Esophagus squamous epithelium (tissue), 5 donors: Measurements from ENCODE around the gene CDC16. TPM values are rescaled to one million over a fixed set of nuclear protein-coding genes. Genes with fewer than 3 reads are reported as not detected.
A peak's percentile ranks its signal among the peaks of the same experiment; 100 is the strongest.

Source experiments
- DNase-seq: peaks from one replicate; lab custom pipeline; 2025; lab: John Stamatoyannopoulos, UW
- H3K27ac ChIP-seq, 4 donors: fragments of 200-600 bp; sonication (generic); one replicate each; pipeline ENCODE4 v1.5.1; 2016 to 2019; ENCODE audit warnings: mild to moderate bottlenecking in 1 of 4
- H3K27me3 ChIP-seq, 4 donors: fragments of 200-600 bp; sonication (generic); 1 replicate in 3 of 4; 2 replicates in 1 of 4; pipeline versions ENCODE4 v1.5.1 to v1.6.0; 2017 to 2021; ENCODE audit warnings: antibody characterized with exemption in 1 of 4
- H3K36me3 ChIP-seq, 3 donors: fragments of 200-600 bp; sonication (generic); one replicate each; pipeline ENCODE4 v1.5.1; 2016 to 2019
- H3K4me1 ChIP-seq, 3 donors: fragments of 200-600 bp; sonication (generic); one replicate each; pipeline ENCODE4 v1.5.1; 2017 to 2019
- H3K4me3 ChIP-seq, 4 donors: fragments of 200-600 bp; sonication (generic); 1 replicate in 3 of 4; 2 replicates in 1 of 4; pipeline ENCODE4 v1.5.1; 2016 to 2019; ENCODE audit warnings: mild to moderate bottlenecking in 2 of 4, moderate library complexity in 1 of 4
- H3K9me3 ChIP-seq, 3 donors: fragments of 200-600 bp; sonication (generic); one replicate each; pipeline ENCODE4 v1.5.1; 2016 to 2019
- POLR2A ChIP-seq, 4 donors: fragments of 450-650 bp; IDR thresholded peaks; one replicate each; pipeline ENCODE4 v1.6.1; 2017; ENCODE audit warnings: antibody characterized with exemption in 4 of 4, mild to moderate bottlenecking in 4 of 4, moderate library complexity in 3 of 4
- WGBS, 2 donors: methylation state at CpG; one replicate each; pipeline ENCODE4 v1.1.5; 2018; 5-methylcytosine and 5-hydroxymethylcytosine counted together
- intact Hi-C: fragments of 100-400 bp; cut with DNase I; formaldehyde crosslinking; loops from one replicate; pipeline ENCODE4 v1.15.0; 2022
- total RNA-seq, 4 donors: library from RNA; depleted of rRNA; stranded (reverse); fragments of >200 nt; gene quantifications; one replicate each; pipeline ENCODE4 v1.1.0, GENCODE V29; 2016
- TF ChIP-seq, protein P1 (sequence below), 6 experiments: fragments of 450-650 bp in 4 of 6; fragments of 200-600 bp in 2 of 6; sonication (generic) in 2 of 6; IDR thresholded peaks; one replicate each; pipeline ENCODE4 v1.5.1; 2016 to 2019; ENCODE audit warnings: antibody characterized with exemption in 6 of 6, mild to moderate bottlenecking in 4 of 6, moderate library complexity in 4 of 6
- donor health status: DM: yes; HTN: yes; CAD: no.

The CDC16 gene
- total RNA-seq, 4 donors from 2014 or later = 22.9 to 40.2 (median 30.2) TPM

DNA sequence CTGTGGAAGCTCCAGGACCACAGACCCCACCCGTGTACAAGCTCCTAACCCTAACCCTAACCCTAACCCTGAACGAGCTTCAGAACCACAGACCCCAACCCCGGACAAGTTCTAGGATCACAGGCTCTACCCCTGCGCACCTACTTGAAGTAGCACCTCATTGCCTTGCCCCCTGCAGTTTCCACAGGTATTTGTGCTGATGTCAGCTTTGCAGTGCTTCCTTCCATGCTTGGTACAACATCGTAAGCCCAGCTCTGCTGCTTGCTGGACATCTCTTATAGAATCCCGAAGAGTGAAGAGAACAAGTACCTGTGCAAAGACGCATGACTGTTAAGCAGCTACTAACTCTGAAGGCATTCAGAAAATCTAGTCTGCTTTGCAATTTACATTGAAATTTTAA, 20.7 kb upstream of the CDC16 start:
- WGBS, 2 donors = 77 to 90% methylated on average over 6 to 7 of the region's 7 CpGs
- Histone ChIP-seq H3K27ac (no peak overlapping the region), H3K36me3 (no peaks in the 10 kb centered on the region), H3K9me3 (no peaks in the 10 kb centered on the region), H3K4me1 (no peaks in the 10 kb centered on the region), H3K27me3 (peaks cover 0 to 46% (median 0%) of the 10 kb centered on the region in 4 donors), H3K4me3 (no peak overlapping the region)
- no peak for TF ChIP-seq POLR2A (IDR thresholded peaks at IDR 0.05)
- TF ChIP-seq, protein P1, sequence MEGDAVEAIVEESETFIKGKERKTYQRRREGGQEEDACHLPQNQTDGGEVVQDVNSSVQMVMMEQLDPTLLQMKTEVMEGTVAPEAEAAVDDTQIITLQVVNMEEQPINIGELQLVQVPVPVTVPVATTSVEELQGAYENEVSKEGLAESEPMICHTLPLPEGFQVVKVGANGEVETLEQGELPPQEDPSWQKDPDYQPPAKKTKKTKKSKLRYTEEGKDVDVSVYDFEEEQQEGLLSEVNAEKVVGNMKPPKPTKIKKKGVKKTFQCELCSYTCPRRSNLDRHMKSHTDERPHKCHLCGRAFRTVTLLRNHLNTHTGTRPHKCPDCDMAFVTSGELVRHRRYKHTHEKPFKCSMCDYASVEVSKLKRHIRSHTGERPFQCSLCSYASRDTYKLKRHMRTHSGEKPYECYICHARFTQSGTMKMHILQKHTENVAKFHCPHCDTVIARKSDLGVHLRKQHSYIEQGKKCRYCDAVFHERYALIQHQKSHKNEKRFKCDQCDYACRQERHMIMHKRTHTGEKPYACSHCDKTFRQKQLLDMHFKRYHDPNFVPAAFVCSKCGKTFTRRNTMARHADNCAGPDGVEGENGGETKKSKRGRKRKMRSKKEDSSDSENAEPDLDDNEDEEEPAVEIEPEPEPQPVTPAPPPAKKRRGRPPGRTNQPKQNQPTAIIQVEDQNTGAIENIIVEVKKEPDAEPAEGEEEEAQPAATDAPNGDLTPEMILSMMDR (IDR thresholded peaks at IDR 0.05) = no peak
- intact Hi-C loops = no loop called here
- no peak for DNase-seq

DNA sequence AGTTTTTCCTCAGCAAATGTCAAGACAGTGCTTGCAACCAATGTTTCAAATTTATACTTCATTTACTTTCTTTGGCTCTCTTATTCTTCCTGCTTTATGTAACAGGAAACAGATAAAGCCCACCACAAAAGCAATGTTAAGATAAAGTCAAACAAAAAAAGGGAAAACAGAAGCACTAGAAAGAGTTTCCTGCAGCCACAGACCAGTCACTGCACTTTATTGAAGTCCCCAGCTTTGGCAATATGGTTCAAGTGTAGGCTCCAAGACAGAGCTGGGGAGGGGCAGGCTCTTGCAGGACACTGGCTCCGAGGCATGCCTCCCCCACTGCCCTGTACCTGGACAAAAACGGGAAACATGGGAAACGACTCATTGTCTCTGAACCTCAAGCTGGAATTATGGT, 15.3 kb upstream of the CDC16 start:
- no peak overlapping the region for H3K4me3 ChIP-seq
- H3K36me3 ChIP-seq = no peaks in the 10 kb centered on the region
- H3K9me3 ChIP-seq = no peaks in the 10 kb centered on the region
- H3K27ac ChIP-seq = no peak overlapping the region
- intact Hi-C loops = no loop called here
- no peak for DNase-seq
- 12 to 34% methylated on average over 3 of the region's 3 CpGs for WGBS, 2 donors
- no peak for TF ChIP-seq POLR2A (IDR thresholded peaks at IDR 0.05)
- TF ChIP-seq, protein P1 (IDR thresholded peaks at IDR 0.05) = no peak
- peaks cover 0 to 18% (median 0%) of the 10 kb centered on the region in 4 donors for H3K27me3 ChIP-seq
- no peaks in the 10 kb centered on the region for H3K4me1 ChIP-seq

DNA sequence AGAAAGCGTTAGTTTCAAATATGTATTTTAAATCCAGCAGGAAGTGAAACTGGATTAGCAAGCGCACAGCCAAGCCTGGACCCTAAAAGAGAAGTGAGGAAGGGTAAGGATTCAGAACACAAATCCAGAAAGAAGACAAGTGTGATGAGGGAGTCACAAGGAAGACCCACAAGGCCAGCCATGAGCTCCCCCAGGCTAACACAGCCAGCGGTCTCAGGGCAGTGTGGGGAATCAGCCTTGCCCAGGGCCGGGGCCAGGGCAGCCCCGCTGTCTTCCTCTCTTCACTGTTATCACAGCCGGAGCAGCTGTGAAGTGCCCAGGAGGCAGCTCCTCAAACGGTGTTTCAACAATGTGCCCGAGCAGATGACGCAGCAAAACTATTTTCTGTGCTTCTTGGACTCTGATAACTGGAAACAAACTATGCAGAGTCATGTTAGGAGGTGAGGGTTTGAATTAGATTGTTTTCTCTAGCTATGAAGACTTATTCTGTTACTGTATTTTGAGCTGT, 12.2 kb upstream of the CDC16 start:
- Histone ChIP-seq H3K36me3 (no peaks in the 10 kb centered on the region), H3K27ac (peak overlapping the region in 1 of 4 donors; percentile 59), H3K4me1 (peaks cover 0 to 8% (median 4%) of the 10 kb centered on the region in 3 donors), H3K27me3 (peaks cover 0 to 10% (median 0%) of the 10 kb centered on the region in 4 donors), H3K9me3 (no peaks in the 10 kb centered on the region), H3K4me3 (no peak overlapping the region)
- DNase-seq = no peak
- TF ChIP-seq POLR2A (IDR thresholded peaks at IDR 0.05) = no peak
- TF ChIP-seq, protein P1 (IDR thresholded peaks at IDR 0.05) = no peak
- intact Hi-C loops = no loop called here
- 57% methylated on average over 9 of the region's 9 CpGs for WGBS, 2 donors

DNA sequence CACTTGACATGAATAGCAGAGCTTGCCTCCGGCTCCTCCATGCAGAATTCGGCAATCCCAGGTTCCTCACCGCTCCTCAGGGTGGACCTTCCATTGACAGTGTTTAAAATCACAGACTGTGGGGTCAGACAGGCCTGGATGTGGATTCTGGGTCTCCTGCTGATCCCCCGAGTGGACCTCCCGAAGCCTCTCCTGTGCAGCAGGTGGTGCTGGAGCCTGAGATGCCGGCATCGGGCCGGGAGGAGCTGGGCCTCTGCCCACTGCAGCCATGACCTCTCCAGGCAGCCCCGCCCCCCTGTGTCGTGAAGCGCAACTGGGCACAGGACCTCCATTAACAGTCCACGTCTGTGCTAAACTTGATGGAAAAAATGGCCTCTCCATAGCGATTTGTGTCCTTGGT, 10.5 kb upstream of the CDC16 start:
- Histone ChIP-seq H3K27ac (no peak overlapping the region), H3K27me3 (peaks cover 0 to 27% (median 0%) of the 10 kb centered on the region in 4 donors), H3K4me3 (no peak overlapping the region), H3K9me3 (no peaks in the 10 kb centered on the region), H3K4me1 (peaks cover 0 to 8% (median 4%) of the 10 kb centered on the region in 3 donors), H3K36me3 (no peaks in the 10 kb centered on the region)
- 90 to 94% methylated on average over 8 to 13 of the region's 13 CpGs for WGBS, 2 donors
- DNase-seq = no peak
- no peak for TF ChIP-seq POLR2A (IDR thresholded peaks at IDR 0.05)
- TF ChIP-seq, protein P1 (IDR thresholded peaks at IDR 0.05) = no peak
- intact Hi-C loops = no loop called here

DNA sequence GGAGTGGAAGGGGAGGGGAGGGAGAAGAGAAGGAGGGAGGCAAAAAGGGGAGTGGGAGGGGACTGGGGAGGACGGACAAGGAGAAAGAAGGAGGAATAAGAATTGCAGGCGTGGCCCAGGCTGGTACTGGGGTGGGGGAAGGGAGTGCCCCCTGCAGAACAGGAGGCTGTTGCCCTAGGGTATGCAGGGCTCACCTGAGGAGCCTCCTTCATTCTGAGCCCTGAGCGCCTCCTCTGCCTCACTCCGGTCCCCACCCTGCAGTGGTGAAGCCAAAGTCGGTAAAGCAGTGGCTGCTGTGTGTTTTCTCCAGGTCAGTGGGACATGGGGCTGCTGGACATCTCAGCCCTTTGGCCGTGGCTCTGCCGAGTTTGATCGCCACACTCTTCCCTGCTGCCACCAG, 9.1 kb upstream of the CDC16 start:
- TF ChIP-seq POLR2A (IDR thresholded peaks at IDR 0.05) = no peak
- TF ChIP-seq, protein P1 (IDR thresholded peaks at IDR 0.05) = no peak
- H3K27ac ChIP-seq = no peak overlapping the region
- H3K27me3 ChIP-seq = peaks cover 0 to 37% (median 0%) of the 10 kb centered on the region in 4 donors
- no peaks in the 10 kb centered on the region for H3K9me3 ChIP-seq
- no peaks in the 10 kb centered on the region for H3K36me3 ChIP-seq
- peaks cover 0 to 8% (median 4%) of the 10 kb centered on the region in 3 donors for H3K4me1 ChIP-seq
- intact Hi-C loops = loop anchor here (2.0 kb wide), 1 partner anchor 273 kb away; no protein-coding TSS in a partner anchor
- DNase-seq = no peak
- H3K4me3 ChIP-seq = no peak overlapping the region
- WGBS, 2 donors = 66 to 70% methylated on average over 8 of the region's 8 CpGs
